Ramos (cell line): Measurements from ENCODE around the gene STARD8.
"Not testable (repeated sequence)": the region's sequence is repeated elsewhere in the genome, so short reads cannot be mapped to it uniquely, and the experiment has no call there.

Experiments used
- in situ Hi-C: fragments of 300-500 bp; cut with MboI; formaldehyde crosslinking; loops from one replicate; pipeline ENCODE4 v1.14.3; 2022; ENCODE audit warnings: low sequenced_read_pairs; ENCODE audit not compliant: unreplicated experiment

Gene STARD8

DNA sequence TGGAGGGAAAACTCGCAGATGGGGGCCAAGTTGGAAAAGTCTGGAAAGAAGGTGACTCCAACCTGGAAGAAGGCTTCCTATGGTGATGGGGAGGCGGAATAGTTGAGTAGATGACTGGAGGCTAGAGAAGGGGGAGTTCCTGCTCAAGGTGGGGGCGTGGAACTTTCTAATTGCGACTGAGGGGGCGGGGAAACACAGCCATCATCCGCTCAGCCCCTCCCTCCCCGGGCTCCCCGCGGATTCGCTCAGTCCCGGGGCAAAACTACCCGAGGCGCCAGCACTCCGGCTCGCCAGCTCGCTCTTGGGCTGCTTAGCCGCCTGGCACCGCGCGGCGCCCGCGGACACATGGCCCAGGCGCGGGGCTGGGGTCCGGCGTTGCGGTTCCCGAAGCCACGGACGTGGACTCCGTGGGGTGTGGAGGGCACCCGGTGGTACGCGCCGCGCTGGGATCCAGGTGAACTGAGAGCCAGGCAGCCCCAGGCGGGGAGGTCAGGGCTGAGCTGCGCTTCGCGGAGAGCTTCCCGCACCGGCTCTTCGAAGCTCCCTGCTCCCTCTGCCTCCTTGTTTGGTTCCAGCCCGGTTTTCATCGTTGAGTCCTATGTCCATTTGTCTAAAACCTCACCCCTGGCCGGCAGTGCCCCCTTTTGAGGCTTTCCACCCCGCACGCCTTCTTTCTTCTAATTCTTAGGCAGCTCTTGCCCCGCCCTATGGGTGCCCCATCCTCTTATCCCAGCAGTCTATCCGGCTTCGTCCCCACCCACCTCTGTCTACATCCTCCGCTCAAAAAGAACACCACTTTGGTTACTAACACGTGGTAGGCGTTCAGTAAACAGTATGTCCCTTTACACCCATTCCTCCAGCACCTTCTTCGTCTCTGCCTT is 38.9 kb downstream of the STARD8 start:
- in situ Hi-C loops: no loop called here

DNA sequence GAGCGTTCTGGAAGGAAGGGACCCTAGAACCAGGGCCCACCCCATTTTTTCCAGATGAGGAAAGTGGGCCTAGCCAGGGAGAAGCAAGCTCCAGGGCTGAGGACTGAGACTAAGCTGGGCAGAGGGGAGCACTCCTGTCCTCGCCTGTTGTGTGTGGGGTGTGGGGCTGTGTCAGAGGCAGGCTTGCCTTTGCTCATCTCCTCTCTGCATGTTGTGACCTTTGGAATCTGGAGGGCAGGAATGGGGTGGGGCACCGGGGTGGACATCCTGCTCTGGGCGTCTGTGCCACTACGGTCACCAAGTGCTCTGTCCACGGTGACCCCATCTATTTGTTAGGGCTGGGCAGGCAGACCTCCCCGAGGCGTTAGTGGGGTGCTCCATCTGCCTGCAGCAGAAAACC is 41.5 kb downstream of the STARD8 start:
- in situ Hi-C loops: not testable (repeated sequence)

GRCh38 chrX:68690936-68691501 is 43.6 kb downstream of the STARD8 start:
- in situ Hi-C loops: no loop called here

- in situ Hi-C loops: no loop called here
Measured at GRCh38 chrX:68691921-68692320, 44.5 kb downstream of the STARD8 start.

- in situ Hi-C loops: no loop called here
Measured at GRCh38 chrX:68692651-68693050, 45.2 kb downstream of the STARD8 start.

- in situ Hi-C loops: no loop called here
Measured at GRCh38 chrX:68693481-68694434, 46.3 kb downstream of the STARD8 start.

- in situ Hi-C loops: no loop called here
Measured at GRCh38 chrX:68694435-68695205, 47.2 kb downstream of the STARD8 start.

- in situ Hi-C loops: no loop called here
Measured at GRCh38 chrX:68695206-68695845, 47.9 kb downstream of the STARD8 start.

DNA sequence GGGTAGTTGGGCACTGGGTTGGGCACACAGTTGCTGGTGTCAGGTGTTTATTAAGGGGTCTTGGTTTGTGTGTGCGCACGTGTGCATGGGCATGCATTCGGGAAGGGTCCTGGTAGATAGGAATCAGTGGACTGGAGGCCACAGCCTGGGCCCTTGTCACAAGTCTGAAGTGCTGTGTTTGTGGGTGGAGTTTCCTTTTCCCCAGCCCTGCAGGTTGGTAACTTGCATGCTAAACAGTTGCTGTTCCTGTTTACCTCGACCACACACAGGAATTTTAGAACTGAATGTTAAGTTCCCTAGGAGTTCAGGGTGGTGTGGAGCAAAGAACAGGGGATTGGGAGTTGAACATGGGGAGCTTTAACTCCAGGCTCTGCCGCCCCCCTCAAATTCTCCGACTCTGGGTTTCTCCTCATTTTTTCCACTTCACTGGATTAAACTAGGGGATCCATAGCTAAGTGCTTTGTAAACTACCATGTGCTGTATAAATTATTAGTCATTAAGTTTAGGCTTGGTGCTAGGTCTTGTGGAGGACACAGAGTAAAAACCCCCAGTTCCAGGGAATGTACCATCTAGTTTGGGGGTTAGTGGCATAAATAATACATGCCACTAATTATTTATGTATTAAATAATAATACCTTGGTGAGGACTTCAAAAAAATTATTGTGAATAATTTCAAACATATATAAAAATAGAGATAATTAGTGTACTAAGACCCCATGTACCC is 49.0 kb downstream of the STARD8 start:
- in situ Hi-C loops: no loop called here

GRCh38 chrX:68697036-68697435 is 49.6 kb downstream of the STARD8 start:
- in situ Hi-C loops: no loop called here

- in situ Hi-C loops: no loop called here
Measured at GRCh38 chrX:68697465-68698125, 50.1 kb downstream of the STARD8 start.

DNA sequence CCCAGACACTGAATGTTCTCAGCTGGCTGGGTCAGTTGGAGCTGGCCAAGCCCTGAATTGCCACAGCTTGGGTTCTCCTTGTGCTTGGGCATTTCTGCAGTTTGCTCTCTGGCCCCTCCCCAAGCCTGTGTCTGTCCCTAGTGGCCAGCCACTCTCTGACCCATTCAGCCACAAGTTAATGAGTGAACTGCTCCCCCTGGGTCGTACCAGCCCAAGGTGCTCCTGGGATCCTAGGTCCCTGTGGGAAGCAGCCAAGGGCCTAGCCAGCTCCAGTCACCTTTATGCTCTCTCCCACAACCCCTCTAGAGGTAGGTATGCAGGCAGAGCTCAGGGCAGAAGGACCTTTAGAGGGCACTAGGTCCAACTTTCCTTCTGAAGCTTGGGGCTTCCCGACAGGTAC is 51.5 kb downstream of the STARD8 start:
- in situ Hi-C loops: no loop called here

DNA sequence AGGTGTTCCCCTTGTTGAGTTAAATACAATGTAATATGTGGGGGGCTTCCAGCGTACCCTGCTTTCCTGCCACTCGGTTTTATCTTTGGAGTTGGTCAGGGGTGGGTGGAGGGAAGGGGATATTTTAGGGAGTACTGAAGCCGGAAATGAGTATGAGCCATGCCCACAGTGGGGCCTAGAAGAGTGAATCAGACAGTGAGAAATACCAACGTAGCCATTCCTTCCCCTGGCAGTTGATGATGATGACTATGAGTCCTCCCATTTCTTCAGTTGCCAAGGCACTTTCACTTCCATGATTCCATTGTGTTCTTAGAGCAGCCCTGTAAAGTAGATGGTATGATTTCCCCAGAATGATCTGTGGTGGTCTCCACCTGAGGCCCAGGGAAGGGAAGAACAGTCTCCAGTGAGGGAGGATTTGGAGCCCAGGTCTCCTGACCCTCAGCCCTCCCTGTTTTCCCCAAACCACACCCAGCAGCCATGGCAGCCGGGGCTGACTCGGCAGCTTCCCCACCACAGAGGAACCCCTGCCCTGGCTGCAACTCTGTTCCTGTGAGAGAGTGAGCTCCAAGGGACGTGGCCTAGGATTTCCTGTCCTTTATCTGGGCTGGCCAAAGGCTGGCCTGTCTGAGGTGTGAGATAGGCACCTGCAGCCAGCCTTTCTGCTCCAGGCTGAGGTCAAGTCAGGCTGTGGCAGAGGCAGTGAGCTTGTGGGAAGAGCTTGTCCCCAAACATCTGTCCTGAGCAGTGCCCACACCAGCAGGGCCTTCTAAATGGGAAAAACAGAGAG is 52.7 kb downstream of the STARD8 start:
- in situ Hi-C loops: loop anchor here (25.0 kb wide), 1 partner anchor 513 kb away; no protein-coding TSS in a partner anchor

DNA sequence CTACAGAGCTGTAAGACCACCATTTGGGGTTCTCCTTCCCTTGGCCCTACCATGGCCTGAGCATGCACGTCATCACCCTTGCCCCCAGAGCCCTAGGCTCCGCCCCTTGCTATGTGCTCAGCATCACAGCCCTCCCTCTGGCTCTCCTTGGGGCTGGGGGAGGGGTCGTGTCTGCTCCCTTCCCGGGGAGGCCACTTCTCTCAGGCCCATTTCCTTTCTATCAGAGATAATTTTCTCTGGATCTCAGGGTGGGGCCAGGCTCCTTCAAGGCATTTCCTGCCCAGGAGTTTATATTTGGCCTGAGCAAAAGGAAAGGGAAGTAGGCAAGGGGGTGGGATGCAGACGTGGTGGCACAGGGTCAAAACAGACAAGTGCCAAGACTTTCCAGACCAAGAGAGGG is 55.9 kb downstream of the STARD8 start:
- in situ Hi-C loops: loop anchor here (25.0 kb wide), 1 partner anchor 516 kb away; no protein-coding TSS in a partner anchor

GRCh38 chrX:68703846-68704245 is 56.4 kb downstream of the STARD8 start:
- in situ Hi-C loops: loop anchor here (25.0 kb wide), 1 partner anchor 517 kb away; no protein-coding TSS in a partner anchor

DNA sequence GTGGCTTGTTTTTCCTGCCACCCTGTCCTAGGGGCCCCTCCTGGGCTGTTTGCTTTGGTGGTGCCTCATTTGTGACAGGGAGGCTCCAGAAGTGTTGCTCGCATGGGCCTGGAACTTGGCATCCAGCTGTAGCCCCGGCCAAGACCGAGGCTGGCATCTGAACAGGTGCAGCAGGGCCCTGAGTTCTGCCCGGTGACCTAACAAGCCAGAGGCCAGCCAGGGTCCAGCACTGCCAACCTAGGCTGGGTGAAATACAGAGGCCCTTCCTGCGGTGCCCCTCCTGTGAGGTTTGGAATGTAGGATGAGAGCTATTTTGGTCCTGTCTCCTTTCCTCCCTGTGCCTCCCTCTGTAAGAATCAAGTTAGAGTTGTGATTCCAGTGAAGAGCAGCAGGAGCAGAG is 58.5 kb downstream of the STARD8 start:
- in situ Hi-C loops: loop anchor here (25.0 kb wide), 1 partner anchor 519 kb away; no protein-coding TSS in a partner anchor
